ENCODE results near the gene RMC1. TPM values are rescaled to one million over a fixed set of nuclear protein-coding genes. Genes with fewer than 3 reads are reported as not detected.
A peak's percentile ranks its signal among the peaks of the same experiment; 100 is the strongest.

The RMC1 gene
- total RNA-seq, 1 donor from 2014 or later, result 17.7 TPM

- no peak overlapping the region for H3K4me3 ChIP-seq
- peaks cover 0 to 71% of the 10 kb centered on the region in 2 donors for H3K36me3 ChIP-seq
- H3K27me3 ChIP-seq, result no peaks in the 10 kb centered on the region
- no peak for DNase-seq (ENCODE audit: extremely low spot score in 2 of 2)
- H3K9me3 ChIP-seq, result no peaks in the 10 kb centered on the region
- TF ChIP-seq POLR2AphosphoS5 (IDR thresholded peaks at IDR 0.05; ENCODE audit: insufficient read depth in 1 of 2, low read depth in 1 of 2) (no peak), POLR2A (IDR thresholded peaks at IDR 0.05) (no peak), CTCF (IDR thresholded peaks at IDR 0.05) (no peak)
- intact Hi-C loops (cut with DNase I), result no loop called here
- H3K4me1 ChIP-seq, result peaks cover 10% of the 10 kb centered on the region
- H3K27ac ChIP-seq, result peak overlapping the region; percentile 32
Observed at GRCh38 chr18:23548275-23548674, 45.0 kb downstream of the RMC1 start.

GRCh38 chr18:23548719-23549118, 45.4 kb downstream of the RMC1 start:
- DNase-seq (ENCODE audit: extremely low spot score in 2 of 2), result no peak
- Histone ChIP-seq H3K4me1 (peaks cover 10% of the 10 kb centered on the region), H3K36me3 (peaks cover 0 to 71% of the 10 kb centered on the region in 2 donors), H3K27ac (peak overlapping the region; percentile 32), H3K9me3 (no peaks in the 10 kb centered on the region), H3K27me3 (no peaks in the 10 kb centered on the region), H3K4me3 (no peak overlapping the region)
- TF ChIP-seq POLR2A (IDR thresholded peaks at IDR 0.05) (no peak), CTCF (IDR thresholded peaks at IDR 0.05) (no peak), POLR2AphosphoS5 (IDR thresholded peaks at IDR 0.05; ENCODE audit: insufficient read depth in 1 of 2, low read depth in 1 of 2) (no peak)
- intact Hi-C loops (cut with DNase I), result no loop called here

- Histone ChIP-seq H3K4me1 (peaks cover 10% of the 10 kb centered on the region), H3K4me3 (no peak overlapping the region), H3K27me3 (no peaks in the 10 kb centered on the region), H3K9me3 (no peaks in the 10 kb centered on the region), H3K27ac (no peak overlapping the region), H3K36me3 (peaks cover 0 to 72% of the 10 kb centered on the region in 2 donors)
- intact Hi-C loops (cut with DNase I), result no loop called here
- no peak for TF ChIP-seq CTCF (IDR thresholded peaks at IDR 0.05)
- no peak for TF ChIP-seq POLR2A (IDR thresholded peaks at IDR 0.05)
- peak in 1 of 2 donors; percentile 77 for TF ChIP-seq POLR2AphosphoS5 (IDR thresholded peaks at IDR 0.05; ENCODE audit: insufficient read depth in 1 of 2, low read depth in 1 of 2)
- DNase-seq (ENCODE audit: extremely low spot score in 2 of 2), result no peak
Observed at GRCh38 chr18:23550898-23551297, 47.6 kb downstream of the RMC1 start.

- H3K4me1 ChIP-seq, result peaks cover 9% of the 10 kb centered on the region
Observed at GRCh38 chr18:23551978-23552377, 48.7 kb downstream of the RMC1 start.

More at GRCh38 chr18:23551978-23552377, 48.7 kb downstream of the RMC1 start:
- Histone ChIP-seq H3K9me3 (no peaks in the 10 kb centered on the region), H3K36me3 (peaks cover 0 to 74% of the 10 kb centered on the region in 2 donors), H3K4me3 (no peak overlapping the region), H3K27me3 (no peaks in the 10 kb centered on the region), H3K27ac (no peak overlapping the region)
- intact Hi-C loops (cut with DNase I), result no loop called here
- DNase-seq (ENCODE audit: extremely low spot score in 2 of 2), result no peak
- TF ChIP-seq CTCF (IDR thresholded peaks at IDR 0.05) (no peak), POLR2A (IDR thresholded peaks at IDR 0.05) (no peak), POLR2AphosphoS5 (IDR thresholded peaks at IDR 0.05; ENCODE audit: insufficient read depth in 1 of 2, low read depth in 1 of 2) (no peak)
